ENCODE results near the gene MYO1D.

GRCh38 chr17:32847977-32848376, 28.9 kb downstream of the MYO1D start:
- no peak for TF ChIP-seq POLR2A (IDR thresholded peaks at IDR 0.05; ENCODE audit: borderline replicate concordance, extremely low read depth, insufficient read depth, insufficient read length)
- TF ChIP-seq, protein P1, sequence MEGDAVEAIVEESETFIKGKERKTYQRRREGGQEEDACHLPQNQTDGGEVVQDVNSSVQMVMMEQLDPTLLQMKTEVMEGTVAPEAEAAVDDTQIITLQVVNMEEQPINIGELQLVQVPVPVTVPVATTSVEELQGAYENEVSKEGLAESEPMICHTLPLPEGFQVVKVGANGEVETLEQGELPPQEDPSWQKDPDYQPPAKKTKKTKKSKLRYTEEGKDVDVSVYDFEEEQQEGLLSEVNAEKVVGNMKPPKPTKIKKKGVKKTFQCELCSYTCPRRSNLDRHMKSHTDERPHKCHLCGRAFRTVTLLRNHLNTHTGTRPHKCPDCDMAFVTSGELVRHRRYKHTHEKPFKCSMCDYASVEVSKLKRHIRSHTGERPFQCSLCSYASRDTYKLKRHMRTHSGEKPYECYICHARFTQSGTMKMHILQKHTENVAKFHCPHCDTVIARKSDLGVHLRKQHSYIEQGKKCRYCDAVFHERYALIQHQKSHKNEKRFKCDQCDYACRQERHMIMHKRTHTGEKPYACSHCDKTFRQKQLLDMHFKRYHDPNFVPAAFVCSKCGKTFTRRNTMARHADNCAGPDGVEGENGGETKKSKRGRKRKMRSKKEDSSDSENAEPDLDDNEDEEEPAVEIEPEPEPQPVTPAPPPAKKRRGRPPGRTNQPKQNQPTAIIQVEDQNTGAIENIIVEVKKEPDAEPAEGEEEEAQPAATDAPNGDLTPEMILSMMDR (IDR thresholded peaks at IDR 0.05 in 2 of 3, conservative IDR thresholded peaks at IDR 0.05 in 1 of 3; ENCODE audit: borderline replicate concordance in 1 of 3, insufficient read depth in 1 of 3, low read depth in 2 of 3, low read length in 2 of 3) = no peak
- TF ChIP-seq ZNF274 (IDR thresholded peaks at IDR 0.05; ENCODE audit: low read depth, low read length) = no peak
- TF ChIP-seq CBX3 (IDR thresholded peaks at IDR 0.05; ENCODE audit: low read depth) = no peak
- no peak for TF ChIP-seq MAX (IDR thresholded peaks at IDR 0.05)
- TF ChIP-seq SIN3A (IDR thresholded peaks at IDR 0.05; ENCODE audit: low read depth) = no peak
- TF ChIP-seq EZH2 (IDR thresholded peaks at IDR 0.05) = no peak
- no peak for TF ChIP-seq SRF (IDR thresholded peaks at IDR 0.05; ENCODE audit: low read depth)
- TF ChIP-seq, protein P2, sequence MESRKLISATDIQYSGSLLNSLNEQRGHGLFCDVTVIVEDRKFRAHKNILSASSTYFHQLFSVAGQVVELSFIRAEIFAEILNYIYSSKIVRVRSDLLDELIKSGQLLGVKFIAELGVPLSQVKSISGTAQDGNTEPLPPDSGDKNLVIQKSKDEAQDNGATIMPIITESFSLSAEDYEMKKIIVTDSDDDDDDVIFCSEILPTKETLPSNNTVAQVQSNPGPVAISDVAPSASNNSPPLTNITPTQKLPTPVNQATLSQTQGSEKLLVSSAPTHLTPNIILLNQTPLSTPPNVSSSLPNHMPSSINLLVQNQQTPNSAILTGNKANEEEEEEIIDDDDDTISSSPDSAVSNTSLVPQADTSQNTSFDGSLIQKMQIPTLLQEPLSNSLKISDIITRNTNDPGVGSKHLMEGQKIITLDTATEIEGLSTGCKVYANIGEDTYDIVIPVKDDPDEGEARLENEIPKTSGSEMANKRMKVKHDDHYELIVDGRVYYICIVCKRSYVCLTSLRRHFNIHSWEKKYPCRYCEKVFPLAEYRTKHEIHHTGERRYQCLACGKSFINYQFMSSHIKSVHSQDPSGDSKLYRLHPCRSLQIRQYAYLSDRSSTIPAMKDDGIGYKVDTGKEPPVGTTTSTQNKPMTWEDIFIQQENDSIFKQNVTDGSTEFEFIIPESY (IDR thresholded peaks at IDR 0.05; ENCODE audit: extremely low read depth, insufficient replicate concordance, low read length) = no peak
- no peak for TF ChIP-seq EZH2phosphoT487 (IDR thresholded peaks at IDR 0.05; ENCODE audit: borderline replicate concordance)
- no peak for TF ChIP-seq POLR2AphosphoS5 (IDR thresholded peaks at IDR 0.05; ENCODE audit: low read depth, low read length)
- TF ChIP-seq CEBPB (IDR thresholded peaks at IDR 0.05; ENCODE audit: low read depth) = no peak
- no peak for TF ChIP-seq REST (IDR thresholded peaks at IDR 0.05; ENCODE audit: low read depth)
- TF ChIP-seq EGR1 (IDR thresholded peaks at IDR 0.05; ENCODE audit: low read depth) = no peak

Measured in HCT116 (cell line).